ENCODE data around the gene PKN2.

Gene PKN2

DNA sequence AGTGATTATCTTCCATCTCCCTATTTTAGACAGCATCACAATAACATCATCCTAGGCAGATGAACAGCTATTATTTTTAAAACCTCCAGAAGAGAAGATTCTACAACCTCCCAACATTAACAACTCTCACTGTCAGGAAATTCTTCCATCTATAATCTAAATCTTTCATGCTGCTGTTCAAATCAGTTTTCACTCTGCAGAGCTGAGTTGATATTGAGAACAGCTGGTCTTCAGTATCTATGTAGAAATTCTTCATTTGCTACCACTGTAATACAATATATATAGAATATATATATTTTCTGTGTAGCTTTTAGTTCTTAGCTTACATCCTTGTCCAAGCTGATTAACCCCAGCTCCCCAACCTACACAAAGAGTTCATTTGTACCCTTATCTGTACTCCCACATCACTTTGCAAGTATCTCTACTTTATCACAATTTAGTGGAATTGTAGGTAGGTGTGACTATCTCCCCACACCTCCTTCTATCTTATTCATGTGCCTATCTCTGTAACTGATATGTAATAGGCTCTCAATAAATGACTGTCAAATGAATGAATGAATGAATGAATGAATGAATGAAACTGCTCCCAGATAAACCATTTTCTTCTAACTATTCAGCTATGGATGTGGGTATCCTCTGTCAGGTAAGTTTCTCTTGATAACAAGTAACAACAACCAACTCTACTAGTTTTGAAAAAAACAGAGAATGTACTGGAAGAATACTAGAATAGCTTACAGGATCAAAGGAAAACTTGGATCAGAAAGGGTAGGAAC lies 37.4 kb upstream of the PKN2 start:
- Histone ChIP-seq H3K4me2 (no peak overlapping the region), H3K4me1 (ENCODE audit: low read depth, poor library complexity, severe bottlenecking) (no peaks in the 10 kb centered on the region), H3K9ac (no peak overlapping the region), H3K27me3 (ENCODE audit: insufficient read depth, low read depth) (no peaks in the 10 kb centered on the region), H3K79me2 (ENCODE audit: insufficient read depth, low read depth) (no peaks in the 10 kb centered on the region), H2AFZ (ENCODE audit: low read depth) (no peak overlapping the region), H3K4me3 (IDR thresholded peaks at IDR 0.05; ENCODE audit: insufficient read depth, low read depth, low read length) (no peak overlapping the region), H3K36me3 (ENCODE audit: insufficient read depth) (no peaks in the 10 kb centered on the region), H3K27ac (no peak overlapping the region), H4K20me1 (ENCODE audit: insufficient read depth) (no peaks in the 10 kb centered on the region)
- TF ChIP-seq CTCF (conservative IDR thresholded peaks at IDR 0.05; ENCODE audit: low read depth, low read length), result no peak

DNA sequence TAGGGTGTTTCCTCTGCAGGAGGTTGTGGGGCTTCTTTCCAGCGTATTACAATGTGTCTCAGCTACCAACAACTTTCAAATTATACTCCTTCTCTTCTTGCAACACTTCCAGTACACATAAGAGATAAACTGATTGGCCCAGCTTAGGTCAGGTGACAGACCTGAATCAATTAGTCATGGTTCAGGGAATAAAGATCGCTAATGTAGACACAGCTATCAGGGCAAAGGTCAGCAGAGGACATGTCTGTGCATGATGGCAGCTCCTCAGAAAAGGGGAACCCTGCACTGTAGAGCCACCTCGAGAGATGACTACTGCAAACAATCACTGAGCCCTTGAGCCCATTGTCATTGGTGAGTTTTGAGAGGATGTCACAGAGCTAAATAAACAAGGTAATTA lies 36.8 kb upstream of the PKN2 start:
- TF ChIP-seq CTCF (conservative IDR thresholded peaks at IDR 0.05; ENCODE audit: low read depth, low read length), result no peak
- Histone ChIP-seq H4K20me1 (ENCODE audit: insufficient read depth) (no peaks in the 10 kb centered on the region), H3K27me3 (ENCODE audit: insufficient read depth, low read depth) (no peaks in the 10 kb centered on the region), H3K36me3 (ENCODE audit: insufficient read depth) (no peaks in the 10 kb centered on the region), H3K27ac (no peak overlapping the region), H2AFZ (ENCODE audit: low read depth) (no peak overlapping the region), H3K9ac (no peak overlapping the region), H3K4me2 (no peak overlapping the region), H3K4me3 (IDR thresholded peaks at IDR 0.05; ENCODE audit: insufficient read depth, low read depth, low read length) (no peak overlapping the region), H3K79me2 (ENCODE audit: insufficient read depth, low read depth) (no peaks in the 10 kb centered on the region), H3K4me1 (ENCODE audit: low read depth, poor library complexity, severe bottlenecking) (no peaks in the 10 kb centered on the region)

GRCh38 chr1:88647749-88648415 lies 36.2 kb upstream of the PKN2 start:
- no peak overlapping the region for H3K4me2 ChIP-seq
- no peak overlapping the region for H3K27ac ChIP-seq
- no peaks in the 10 kb centered on the region for H3K36me3 ChIP-seq (ENCODE audit: insufficient read depth)
- no peaks in the 10 kb centered on the region for H3K27me3 ChIP-seq (ENCODE audit: insufficient read depth, low read depth)
- no peak overlapping the region for H3K9ac ChIP-seq
- H3K4me1 ChIP-seq (ENCODE audit: low read depth, poor library complexity, severe bottlenecking), result no peaks in the 10 kb centered on the region
- H3K79me2 ChIP-seq (ENCODE audit: insufficient read depth, low read depth), result no peaks in the 10 kb centered on the region
- H4K20me1 ChIP-seq (ENCODE audit: insufficient read depth), result no peaks in the 10 kb centered on the region
- no peak overlapping the region for H2AFZ ChIP-seq (ENCODE audit: low read depth)
- H3K4me3 ChIP-seq (IDR thresholded peaks at IDR 0.05; ENCODE audit: insufficient read depth, low read depth, low read length), result no peak overlapping the region
- TF ChIP-seq CTCF (conservative IDR thresholded peaks at IDR 0.05; ENCODE audit: low read depth, low read length), result no peak

DNA sequence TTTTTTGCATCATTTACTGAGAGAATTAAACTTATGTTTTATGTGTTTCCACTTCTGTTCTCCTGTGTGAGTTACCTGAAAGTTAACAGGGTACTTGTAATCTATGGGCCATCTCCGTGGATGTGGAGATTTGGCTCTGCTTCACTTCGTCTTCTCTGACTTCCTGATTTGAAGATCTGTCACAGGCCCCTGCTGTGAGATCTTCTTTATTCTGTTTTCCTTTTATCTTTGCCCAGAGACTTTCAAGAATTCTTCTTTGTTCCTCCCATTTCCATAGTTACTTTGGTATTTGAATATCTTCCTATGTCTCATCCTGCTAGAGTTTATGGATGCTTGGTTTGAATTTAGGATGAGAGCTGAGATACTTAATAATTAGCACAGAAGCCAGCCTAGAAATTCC lies 35.4 kb upstream of the PKN2 start:
- H4K20me1 ChIP-seq (ENCODE audit: insufficient read depth), result no peaks in the 10 kb centered on the region
- H3K36me3 ChIP-seq (ENCODE audit: insufficient read depth), result no peaks in the 10 kb centered on the region
- H3K79me2 ChIP-seq (ENCODE audit: insufficient read depth, low read depth), result no peaks in the 10 kb centered on the region
- no peaks in the 10 kb centered on the region for H3K27me3 ChIP-seq (ENCODE audit: insufficient read depth, low read depth)
- no peak overlapping the region for H3K27ac ChIP-seq
- H2AFZ ChIP-seq (ENCODE audit: low read depth), result no peak overlapping the region
- H3K4me2 ChIP-seq, result no peak overlapping the region
- TF ChIP-seq CTCF (conservative IDR thresholded peaks at IDR 0.05; ENCODE audit: low read depth, low read length), result no peak
- H3K4me1 ChIP-seq (ENCODE audit: low read depth, poor library complexity, severe bottlenecking), result no peaks in the 10 kb centered on the region
- H3K4me3 ChIP-seq (IDR thresholded peaks at IDR 0.05; ENCODE audit: insufficient read depth, low read depth, low read length), result no peak overlapping the region
- H3K9ac ChIP-seq, result no peak overlapping the region

All from KMS-11 (cell line).